H1 (cell line): ENCODE results near the gene EZH2. TPM values are rescaled to one million over a fixed set of nuclear protein-coding genes. Genes with fewer than 3 reads are reported as not detected.

ENCODE experiments used
- CTCF ChIA-PET: fragments of 300-600 bp; sonication (Branson Sonifier 250); formaldehyde crosslinking; loops from one replicate; lab custom pipeline; 2021; ENCODE audit not compliant: partially characterized antibody; lab: Charles Lee
- POLR2A ChIA-PET: fragments of 300-600 bp; sonication (Branson Sonifier 250); formaldehyde crosslinking; loops from one replicate; lab custom pipeline; 2021; ENCODE audit warnings: inconsistent platforms; ENCODE audit not compliant: partially characterized antibody; lab: Charles Lee
- DNase-seq, 2 experiments: peaks; one replicate each; pipeline versions ENCODE4 v3.0.0 to v3.0.0-alpha.2; 2010 to 2022; ENCODE audit warnings: low spot score in 2 of 2, low read depth in 1 of 2, mixed read lengths in 1 of 2
- FAIRE-seq: peaks from 2 replicates; lab custom pipeline; 2011; peaks lifted over from hg19 to GRCh38; lab: Jason Lieb, UNC
- H2AFZ ChIP-seq: 2 replicates; pipeline ENCODE4 v1.8.1; 2012; ENCODE audit warnings: low read length, inconsistent platforms
- H2AK5ac ChIP-seq: 2 replicates; pipeline ENCODE4 v1.6.1; 2013; ENCODE audit warnings: low read depth, low read length
- H2BK120ac ChIP-seq: replicated peaks from 2 replicates; pipeline ENCODE3; 2013; ENCODE audit warnings: low read depth, low read length, inconsistent platforms
- H2BK12ac ChIP-seq: 2 replicates; pipeline ENCODE4 v1.6.1; 2013; ENCODE audit warnings: low read depth, low read length
- H2BK15ac ChIP-seq: 2 replicates; pipeline ENCODE4 v1.6.1; 2013; ENCODE audit warnings: low read length
- H2BK20ac ChIP-seq: 2 replicates; pipeline ENCODE4 v1.6.1; 2013; ENCODE audit warnings: low read length
- H2BK5ac ChIP-seq: 2 replicates; pipeline ENCODE4 v1.6.1; 2013; ENCODE audit warnings: low read depth, low read length
- H3K14ac ChIP-seq: 2 replicates; pipeline ENCODE4 v1.6.1; 2013; ENCODE audit warnings: inconsistent platforms; ENCODE audit not compliant: insufficient read length
- H3K18ac ChIP-seq: 2 replicates; pipeline ENCODE4 v1.6.1; 2013; ENCODE audit warnings: low read length; ENCODE audit errors: extremely low read depth
- H3K23ac ChIP-seq: 2 replicates; pipeline ENCODE4 v1.6.1; 2013; ENCODE audit warnings: inconsistent platforms; ENCODE audit not compliant: insufficient read length
- H3K23me2 ChIP-seq: 2 replicates; pipeline ENCODE4 v1.6.1; 2013; ENCODE audit warnings: low read depth, low read length
- H3K27ac ChIP-seq: 2 replicates; pipeline ENCODE4 v1.6.1; 2011; ENCODE audit warnings: low read depth, low read length, inconsistent platforms
- H3K27me3 ChIP-seq, 4 experiments: replicated peaks in 1 of 4; 1 replicate in 1 of 4; 2 replicates in 3 of 4; pipeline versions ENCODE4 v1.6.1 to v1.8.1; 2011 to 2013; ENCODE audit warnings: low read length in 3 of 4, mild to moderate bottlenecking in 3 of 4, inconsistent platforms in 2 of 4, mixed read lengths in 2 of 4, moderate library complexity in 1 of 4; ENCODE audit not compliant: control insufficient read depth in 3 of 4, insufficient read depth in 3 of 4; ENCODE audit errors: extremely low read depth in 1 of 4
- H3K36me3 ChIP-seq, 4 experiments: 2 replicates each; pipeline versions ENCODE4 v1.6.1 to v1.8.1; 2011 to 2013; ENCODE audit warnings: mild to moderate bottlenecking in 4 of 4, low read length in 3 of 4, moderate library complexity in 2 of 4, control low read depth in 1 of 4, inconsistent platforms in 1 of 4; ENCODE audit not compliant: insufficient read depth in 4 of 4, control insufficient read depth in 2 of 4
- H3K4ac ChIP-seq: replicated peaks from 2 replicates; pipeline ENCODE3; 2013; ENCODE audit warnings: low read length, low read depth, mixed read lengths, inconsistent platforms; ENCODE audit not compliant: insufficient read length
- H3K4me1 ChIP-seq, 4 experiments: replicated peaks in 1 of 4; 1 replicate in 1 of 4; 2 replicates in 3 of 4; pipeline versions ENCODE4 v1.6.1 to v1.8.1; 2011 to 2013; ENCODE audit warnings: low read length in 3 of 4, inconsistent platforms in 2 of 4, mixed read lengths in 1 of 4; ENCODE audit not compliant: insufficient read depth in 4 of 4, control insufficient read depth in 3 of 4
- H3K4me2 ChIP-seq, 2 experiments: 2 replicates each; pipeline versions ENCODE4 v1.6.1 to v1.8.1; 2011 to 2013; ENCODE audit warnings: low read depth in 2 of 2, low read length in 2 of 2, control low read depth in 1 of 2, inconsistent platforms in 1 of 2, mild to moderate bottlenecking in 1 of 2; ENCODE audit not compliant: insufficient read depth in 1 of 2
- H3K4me3 ChIP-seq, 4 experiments: fragments of 200-600, 300-600 bp in 1 of 4; sonication (generic), shearing (Covaris generic), sonication (Bioruptor Twin) in 1 of 4; 2 replicates each; pipeline versions ENCODE4 v1.5.1 to v1.8.1; 2011 to 2016; ENCODE audit warnings: low read length in 4 of 4, low read depth in 3 of 4, control low read depth in 2 of 4, inconsistent platforms in 2 of 4, mild to moderate bottlenecking in 2 of 4, mixed read lengths in 1 of 4, moderate library complexity in 1 of 4; ENCODE audit not compliant: insufficient read depth in 2 of 4; ENCODE audit errors: extremely low read depth in 1 of 4
- H3K56ac ChIP-seq: replicated peaks from 2 replicates; pipeline ENCODE3; 2013; ENCODE audit warnings: low read depth, mild to moderate bottlenecking, mixed read lengths, low read length, inconsistent platforms; ENCODE audit not compliant: insufficient read length
- H3K79me1 ChIP-seq: 2 replicates; pipeline ENCODE4 v1.6.1; 2013; ENCODE audit warnings: low read depth, low read length, control low read depth
- H3K79me2 ChIP-seq, 2 experiments: 2 replicates each; pipeline versions ENCODE4 v1.6.1 to v1.8.1; 2012 to 2013; ENCODE audit warnings: low read length in 2 of 2, mild to moderate bottlenecking in 2 of 2, inconsistent platforms in 1 of 2; ENCODE audit not compliant: insufficient read depth in 2 of 2, control insufficient read depth in 1 of 2
- H3K9ac ChIP-seq, 4 experiments: replicated peaks in 1 of 4; 1 replicate in 1 of 4; 2 replicates in 3 of 4; pipeline versions ENCODE4 v1.6.1 to v1.8.1; 2011 to 2013; ENCODE audit warnings: low read depth in 3 of 4, low read length in 3 of 4, control low read depth in 2 of 4, mild to moderate bottlenecking in 2 of 4, moderate library complexity in 2 of 4, inconsistent platforms in 1 of 4; ENCODE audit errors: extremely low read depth in 1 of 4
- H3K9me3 ChIP-seq, 2 experiments: 2 replicates each; pipeline versions ENCODE4 v1.6.1 to v1.8.1; 2012 to 2013; ENCODE audit warnings: mild to moderate bottlenecking in 2 of 2, moderate library complexity in 2 of 2, control low read depth in 1 of 2, inconsistent platforms in 1 of 2, low read depth in 1 of 2, low read length in 1 of 2, mixed read lengths in 1 of 2; ENCODE audit not compliant: insufficient read depth in 2 of 2
- H4K20me1 ChIP-seq, 2 experiments: replicated peaks in 1 of 2; 2 replicates each; pipeline versions ENCODE3 to v1.8.1; 2011 to 2013; ENCODE audit warnings: inconsistent platforms in 2 of 2, low read length in 2 of 2, mild to moderate bottlenecking in 1 of 2; ENCODE audit not compliant: insufficient read depth in 2 of 2, control insufficient read depth in 1 of 2
- H4K5ac ChIP-seq: 2 replicates; pipeline ENCODE4 v1.6.1; 2013; ENCODE audit warnings: low read length, low read depth, mixed read lengths, inconsistent platforms; ENCODE audit not compliant: insufficient read length
- H4K8ac ChIP-seq: 2 replicates; pipeline ENCODE4 v1.8.0; 2013; ENCODE audit warnings: mild to moderate bottlenecking, moderate library complexity, low read length, inconsistent platforms; ENCODE audit not compliant: insufficient read depth; ENCODE audit errors: extremely low read depth
- H4K91ac ChIP-seq: replicated peaks from 2 replicates; pipeline ENCODE3; 2013; ENCODE audit warnings: low read length, mixed read lengths, inconsistent platforms; ENCODE audit not compliant: insufficient read length
- ATF3 ChIP-seq: IDR thresholded peaks from 2 replicates; pipeline ENCODE4 v1.6.1; 2011; ENCODE audit warnings: low read depth, mild to moderate bottlenecking, low read length; ENCODE audit not compliant: insufficient read depth
- BCL11A ChIP-seq, 2 experiments: IDR thresholded peaks; one replicate each; pipeline ENCODE4 v1.6.1; 2011; ENCODE audit warnings: low read depth in 2 of 2, low read length in 2 of 2, mild to moderate bottlenecking in 2 of 2
- CEBPB ChIP-seq: IDR thresholded peaks from 2 replicates; pipeline ENCODE4 v1.6.1; 2012; ENCODE audit warnings: low read depth, low read length
- E2F6 ChIP-seq: IDR thresholded peaks from 2 replicates; pipeline ENCODE4 v1.6.1; 2012; ENCODE audit warnings: inconsistent platforms
- EGR1 ChIP-seq: IDR thresholded peaks from 2 replicates; pipeline ENCODE4 v1.6.1; 2011; ENCODE audit warnings: low read depth, low read length, borderline replicate concordance
- HDAC6 ChIP-seq: IDR thresholded peaks from one replicate; pipeline ENCODE4 v1.7.1; 2012; ENCODE audit warnings: low read depth, mild to moderate bottlenecking, inconsistent platforms, low read length, moderate library complexity
- RAD21 ChIP-seq, 2 experiments: IDR thresholded peaks in 1 of 2; conservative IDR thresholded peaks in 1 of 2; 2 replicates each; pipeline ENCODE4 v1.6.1; 2011; ENCODE audit warnings: low read depth in 2 of 2, low read length in 2 of 2, improper control_type of control experiment in 1 of 2, inconsistent platforms in 1 of 2, mild to moderate bottlenecking in 1 of 2, moderate library complexity in 1 of 2
- SAP30 ChIP-seq: fragments of 300-600 bp; sonication (generic); IDR thresholded peaks from 2 replicates; pipeline ENCODE4 v1.7.1; 2012; ENCODE audit warnings: low read length, moderate library complexity, mild to moderate bottlenecking, inconsistent platforms; ENCODE audit not compliant: insufficient read depth, insufficient replicate concordance
- SIRT6 ChIP-seq: IDR thresholded peaks from one replicate; pipeline ENCODE4 v1.7.1; 2012; ENCODE audit warnings: low read length, inconsistent platforms
- SIX5 ChIP-seq: IDR thresholded peaks from 2 replicates; pipeline ENCODE4 v1.6.1; 2011; ENCODE audit warnings: mild to moderate bottlenecking, low read depth, low read length
- TAF1 ChIP-seq: IDR thresholded peaks from 2 replicates; pipeline ENCODE4 v1.6.1; 2011; ENCODE audit warnings: mild to moderate bottlenecking, low read depth, low read length
- TEAD4 ChIP-seq: IDR thresholded peaks from 2 replicates; pipeline ENCODE4 v1.6.1; 2012; ENCODE audit warnings: low read depth, low read length, inconsistent platforms, mixed read lengths
- ZNF274 ChIP-seq: IDR thresholded peaks from 2 replicates; pipeline ENCODE4 v1.7.0; 2012; ENCODE audit warnings: low read length, borderline replicate concordance; ENCODE audit errors: extremely low read depth
- WGBS, 2 experiments: shearing (Covaris generic) in 1 of 2; methylation state at CpG; one replicate each; pipeline versions ENCODE4 v1.1.6 to v1.1.7; 2013 to 2015; ENCODE audit warnings: low lambda C conversion rate in 2 of 2, mixed read lengths in 2 of 2, inconsistent platforms in 1 of 2, low coverage in 1 of 2, missing lambda C conversion rate in 1 of 2; ENCODE audit not compliant: insufficient replicate concordance in 2 of 2, insufficient coverage in 1 of 2, insufficient read length in 1 of 2; ENCODE audit errors: extremely low coverage in 1 of 2, missing lambda C conversion rate in 1 of 2; 5-methylcytosine and 5-hydroxymethylcytosine counted together
- polyA plus RNA-seq, 7 experiments: library from polyadenylated mRNA; depleted of rRNA in 3 of 7; stranded (reverse) in 5 of 7; unstranded in 2 of 7; fragments of >200 nt in 5 of 7; fragments of 200-250 nt in 2 of 7; gene quantifications; 1 replicate in 5 of 7; 2 replicates in 1 of 7; 4 replicates in 1 of 7; pipeline versions ENCODE4 v1.2.1 to v1.2.3, GENCODE V29; 2011 to 2013; ENCODE audit warnings: missing spikeins in 2 of 7, mixed read lengths in 2 of 7
- total RNA-seq: library from RNA; stranded (reverse); fragmentation: NEBNext Ultra II Directional; extraction: Animal tissue kit (Norgen Biotek cat#: 25700); gene quantifications from 2 replicates; pipeline ENCODE4 v1.2.1, GENCODE V29; 2021

Gene EZH2
- total and polyA plus RNA-seq, 2 of the 8 experiments (the other 6 are each of a cell fraction or from before 2014, with no cell fraction given), result 28.9 to 49.0 TPM

GRCh38 chr7:148803094-148803493 is 81.0 kb downstream of the EZH2 start:
- no peak overlapping the region for H4K5ac ChIP-seq
- H4K20me1 ChIP-seq, result peaks cover 0 to 2% of the 10 kb centered on the region in 2 experiments
- no peak overlapping the region for H3K56ac ChIP-seq
- H3K9me3 ChIP-seq, result peaks cover 0 to 3% of the 10 kb centered on the region in 2 experiments; a peak in 1 of 4 replicates
- H3K4ac ChIP-seq, result no peak overlapping the region
- H2AK5ac ChIP-seq, result no peak overlapping the region
- DNase-seq (no peak), FAIRE-seq (no peak)
- H3K27me3 ChIP-seq, result no peaks in the 10 kb centered on the region
- no peak overlapping the region for H4K8ac ChIP-seq
- no peak overlapping the region for H2BK12ac ChIP-seq
- H2BK20ac ChIP-seq, result no peak overlapping the region
- ChIA-PET POLR2A (interaction anchor here (0.9 kb wide), 1 partner anchor 103 kb away, joined by 4 read pairs; no protein-coding TSS in a partner anchor), CTCF (interaction anchor here (1.2 kb wide), 1 partner anchor 10 kb away, joined by 3 read pairs; no protein-coding TSS in a partner anchor)
- peaks cover 0 to 9% (median 7%) of the 10 kb centered on the region in 4 experiments; a peak in 6 of 7 replicates for H3K4me1 ChIP-seq
- H3K23ac ChIP-seq, result no peak overlapping the region
- H3K36me3 ChIP-seq, result peaks cover 2 to 50% (median 33%) of the 10 kb centered on the region in 4 experiments; a peak in 7 of 8 replicates
- H2BK15ac ChIP-seq, result no peak overlapping the region
- no peak overlapping the region for H2BK5ac ChIP-seq
- no peaks in the 10 kb centered on the region for H3K79me2 ChIP-seq
- no peak overlapping the region for H2BK120ac ChIP-seq
- no peak overlapping the region for H3K14ac ChIP-seq
- H3K9ac ChIP-seq, result no peak overlapping the region
- WGBS, 2 experiments, result 91% methylated on average over 5 of the region's 5 CpGs; no CpG with 5 or more reads in 1 of the 2 experiments
- no peak overlapping the region for H3K4me3 ChIP-seq
- no peak overlapping the region for H3K4me2 ChIP-seq
- no peaks in the 10 kb centered on the region for H3K79me1 ChIP-seq
- H3K18ac ChIP-seq, result no peak overlapping the region
- no peak overlapping the region for H2AFZ ChIP-seq
- H3K27ac ChIP-seq, result no peak overlapping the region
- no peak overlapping the region for H4K91ac ChIP-seq
- no peaks in the 10 kb centered on the region for H3K23me2 ChIP-seq
- TF ChIP-seq E2F6 (no peak), SIX5 (no peak), ZNF274 (no peak), SAP30 (no peak), TEAD4 (no peak), RAD21 (IDR thresholded peaks at IDR 0.05 in 1 of 2, conservative IDR thresholded peaks at IDR 0.05 in 1 of 2; ENCODE audit: low read depth in 2 of 2, low read length in 2 of 2) (no peak), HDAC6 (no peak), CEBPB (no peak), EGR1 (no peak), TAF1 (no peak), ATF3 (no peak), BCL11A (IDR thresholded peaks at IDR 0.05; ENCODE audit: low read depth in 2 of 2, low read length in 2 of 2) (no peak), SIRT6 (no peak)
